Fibroblast of the aortic adventitia (primary cell): ENCODE results near the gene ANAPC13. TPM values are rescaled to one million over a fixed set of nuclear protein-coding genes. Genes with fewer than 3 reads are reported as not detected.

ENCODE experiments used
- DNase-seq: peaks from one replicate; pipeline ENCODE4 v3.0.0-alpha.2; 2010; ENCODE audit warnings: low read depth
- H3K4me3 ChIP-seq: 2 replicates; pipeline ENCODE4 v1.5.1; 2011; ENCODE audit warnings: low read depth, mild to moderate bottlenecking, control low read depth, low read length, moderate library complexity
- CTCF ChIP-seq: IDR thresholded peaks from 2 replicates; pipeline ENCODE4 v1.5.1; 2011; ENCODE audit warnings: mild to moderate bottlenecking, low read length, control low read depth, inconsistent platforms; ENCODE audit not compliant: insufficient read depth
- total RNA-seq: library from RNA; depleted of rRNA; stranded (reverse); fragments of >200 nt; gene quantifications from 2 replicates; pipeline ENCODE4 v1.2.3, GENCODE V29; 2012; ENCODE audit warnings: low replicate concordance

Gene ANAPC13
- total RNA-seq, 1 donor = 123 TPM

GRCh38 chr3:134459562-134459961, 26.2 kb downstream of the ANAPC13 start:
- DNase-seq = peak; percentile 49

GRCh38 chr3:134458406-134458945, 27.3 kb downstream of the ANAPC13 start:
- H3K4me3 ChIP-seq = no peak overlapping the region
- no peak for DNase-seq
- TF ChIP-seq CTCF = no peak

More at GRCh38 chr3:134459562-134459961, 26.2 kb downstream of the ANAPC13 start:
- no peak for TF ChIP-seq CTCF
- no peak overlapping the region for H3K4me3 ChIP-seq

- no peak overlapping the region for H3K4me3 ChIP-seq
- DNase-seq = no peak
- no peak for TF ChIP-seq CTCF
Measured at GRCh38 chr3:134457376-134458074, 28.3 kb downstream of the ANAPC13 start.

GRCh38 chr3:134453631-134454030, 32.2 kb downstream of the ANAPC13 start:
- TF ChIP-seq CTCF = no peak
- no peak for DNase-seq
- H3K4me3 ChIP-seq = no peak overlapping the region

GRCh38 chr3:134449951-134450350, 35.8 kb downstream of the ANAPC13 start:
- TF ChIP-seq CTCF = no peak
- no peak for DNase-seq
- H3K4me3 ChIP-seq = no peak overlapping the region

DNA sequence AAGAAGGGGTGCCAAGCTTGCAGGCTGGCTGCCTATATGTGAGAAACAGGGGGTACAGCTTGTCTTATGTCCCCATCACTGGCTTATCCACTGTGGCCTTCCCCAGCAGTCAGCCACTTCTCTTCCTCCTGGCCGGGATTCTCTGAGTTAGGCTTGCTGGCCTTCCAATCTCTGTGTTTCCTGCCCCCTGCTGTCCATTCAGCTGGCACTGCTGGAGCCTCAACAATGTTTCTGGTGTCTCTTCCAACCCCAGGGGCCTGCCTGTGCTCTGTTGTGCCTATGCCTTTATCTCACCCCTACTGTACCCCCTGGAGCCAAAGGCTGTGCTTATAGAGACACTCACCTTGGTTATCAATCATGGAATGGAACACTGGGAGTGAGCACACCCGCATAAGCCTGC, 36.5 kb downstream of the ANAPC13 start:
- DNase-seq = peak; percentile 56

More for the DNA sequence above, 36.5 kb downstream of the ANAPC13 start:
- H3K4me3 ChIP-seq = no peak overlapping the region
- peak; percentile 50 for TF ChIP-seq CTCF
